HepG2 (cell line): Measurements from ENCODE around the gene CEBPB. TPM values are rescaled to one million over a fixed set of nuclear protein-coding genes. Genes with fewer than 3 reads are reported as not detected.

Experiments
- ATF1 ChIP-seq: IDR thresholded peaks from 2 replicates; pipeline ENCODE4 v1.6.1; 2016; ENCODE audit warnings: mild to moderate bottlenecking, control low read depth
- BORCS8-MEF2B ChIP-seq: sonication (generic); formaldehyde crosslinking; IDR thresholded peaks from 2 replicates; pipeline ENCODE4 v1.8.0; 2022; ENCODE audit warnings: mild to moderate bottlenecking, missing genetic modification reagents
- GMEB2 ChIP-seq: IDR thresholded peaks from 2 replicates; pipeline ENCODE4 v1.6.1; 2016; ENCODE audit warnings: missing biosample characterization, missing genetic modification reagents, low read depth
- HHEX ChIP-seq: IDR thresholded peaks from 2 replicates; pipeline ENCODE4 v1.6.1; 2016; ENCODE audit warnings: control low read depth
- MTA1 ChIP-seq: sonication (generic); formaldehyde crosslinking; IDR thresholded peaks from 2 replicates; pipeline ENCODE4 v1.4.0; 2020; ENCODE audit warnings: missing genetic modification reagents, mild to moderate bottlenecking, borderline replicate concordance
- PHF8 ChIP-seq: sonication (generic); formaldehyde crosslinking; IDR thresholded peaks from 2 replicates; pipeline ENCODE4 v1.5.0; 2020; ENCODE audit warnings: missing genetic modification reagents
- POLR2AphosphoS5 ChIP-seq: IDR thresholded peaks from 2 replicates; pipeline ENCODE4 v1.6.1; 2012; ENCODE audit warnings: low read depth, low read length
- SP140L ChIP-seq: sonication (generic); formaldehyde crosslinking; IDR thresholded peaks from 2 replicates; pipeline ENCODE4 v1.4.0; 2020; ENCODE audit warnings: missing genetic modification reagents, borderline replicate concordance
- SSRP1 ChIP-seq: IDR thresholded peaks from 2 replicates; pipeline ENCODE4 v1.6.1; 2016; ENCODE audit warnings: control low read depth
- TOPORS ChIP-seq: sonication (generic); formaldehyde crosslinking; IDR thresholded peaks from 2 replicates; pipeline ENCODE4 v1.8.0; 2023; ENCODE audit warnings: mild to moderate bottlenecking, missing genetic modification reagents
- ZBTB1 ChIP-seq: sonication (generic); formaldehyde crosslinking; IDR thresholded peaks from 2 replicates; pipeline ENCODE4 v1.4.0; 2020; ENCODE audit warnings: missing genetic modification reagents, borderline replicate concordance
- ZBTB46 ChIP-seq: sonication (generic); formaldehyde crosslinking; IDR thresholded peaks from 2 replicates; pipeline ENCODE4 v1.4.0; 2020; ENCODE audit warnings: mild to moderate bottlenecking, missing genetic modification reagents, borderline replicate concordance
- ZFYVE20 ChIP-seq: sonication (generic); formaldehyde crosslinking; IDR thresholded peaks from 2 replicates; pipeline ENCODE4 v1.8.0; 2023; ENCODE audit warnings: low read depth, mild to moderate bottlenecking, moderate library complexity, missing genetic modification reagents, borderline replicate concordance
- ZNF256 ChIP-seq: sonication (generic); formaldehyde crosslinking; conservative IDR thresholded peaks from 2 replicates; pipeline ENCODE4 v1.4.0; 2020; ENCODE audit warnings: missing genetic modification reagents
- ZNF281 ChIP-seq: sonication (generic); formaldehyde crosslinking; IDR thresholded peaks from 2 replicates; pipeline ENCODE4 v1.4.0; 2020; ENCODE audit warnings: missing genetic modification reagents, borderline replicate concordance
- ZNF292 ChIP-seq: sonication (generic); formaldehyde crosslinking; IDR thresholded peaks from 2 replicates; pipeline ENCODE4 v1.8.1; 2022; ENCODE audit warnings: mild to moderate bottlenecking, low read depth, missing genetic modification reagents, borderline replicate concordance
- ZNF547 ChIP-seq: sonication (generic); formaldehyde crosslinking; IDR thresholded peaks from 2 replicates; pipeline ENCODE4 v1.5.1; 2020; ENCODE audit warnings: mild to moderate bottlenecking, missing genetic modification reagents
- ZNF792 ChIP-seq: IDR thresholded peaks from 2 replicates; pipeline ENCODE4 v1.6.1; 2016
- ZSCAN5A ChIP-seq: sonication (generic); formaldehyde crosslinking; IDR thresholded peaks from 2 replicates; pipeline ENCODE4 v1.8.0; 2022; ENCODE audit warnings: mild to moderate bottlenecking, missing genetic modification reagents, borderline replicate concordance
- polyA plus RNA-seq, 8 experiments: library from polyadenylated mRNA; depleted of rRNA in 3 of 8; stranded (reverse) in 7 of 8; unstranded in 1 of 8; fragments of >200 nt; fragmentation: Illumina TruSeq in 4 of 8; extraction: Trizol in 4 of 8; gene quantifications; 2 replicates each; pipeline versions ENCODE4 v1.2.1 to v1.2.3, GENCODE V29; 2011 to 2016; ENCODE audit warnings: low read depth in 4 of 8, missing spikeins in 1 of 8, mixed read lengths in 1 of 8; ENCODE audit not compliant: insufficient read depth in 1 of 8
- total RNA-seq, 5 experiments: library from RNA; depleted of rRNA; stranded (reverse); fragments of >200 nt; fragmentation: Illumina TruSeq; extraction: Trizol; gene quantifications; 2 replicates each; pipeline ENCODE4 v1.2.3, GENCODE V29; 2016; ENCODE audit warnings: low read depth in 1 of 5

CEBPB gene
- total and polyA plus RNA-seq, 2 of the 13 experiments (the other 11 are each of a cell fraction or from before 2014, with no cell fraction given): 18.5 to 28.2 TPM

GRCh38 chr20:50165684-50166554 lies 24.7 kb upstream of the CEBPB start (continued):
- peak; percentile 94 for TF ChIP-seq ZNF281
- peak; percentile 93 for TF ChIP-seq BORCS8-MEF2B
- TF ChIP-seq TOPORS (CRISPR knock-in tag): no peak
- TF ChIP-seq ZNF292 (CRISPR knock-in tag): peak; percentile 99
- peak; percentile 96; the same call in 1 of the 2 replicates for TF ChIP-seq ZNF547 (CRISPR knock-in tag)
- TF ChIP-seq SP140L (CRISPR knock-in tag): no peak; the same call in 1 of the 2 replicates
- peak; percentile 69; the same call in 1 of the 2 replicates for TF ChIP-seq PHF8 (CRISPR knock-in tag)
- peak; percentile 88; the same call in 1 of the 2 replicates for TF ChIP-seq SSRP1 (CRISPR knock-in tag)
- peak; percentile 94 for TF ChIP-seq ZNF792
- TF ChIP-seq MTA1 (CRISPR knock-in tag): peak; percentile 99
- peak; percentile 84 for TF ChIP-seq POLR2AphosphoS5
- no peak for TF ChIP-seq GMEB2 (CRISPR knock-in tag)
- TF ChIP-seq ZSCAN5A (CRISPR knock-in tag): 0 out of 2 replicates have a peak, but pooled peaks have one; percentile 12
- peak; percentile 92 for TF ChIP-seq ATF1 (CRISPR knock-in tag)
- 0 out of 2 replicates have a peak, but pooled peaks have one; percentile 68 for TF ChIP-seq ZBTB1 (CRISPR knock-in tag)
- 0 out of 2 replicates have a peak, but pooled peaks have one; percentile 47 for TF ChIP-seq ZBTB46 (CRISPR knock-in tag)
- peak; percentile 22 for TF ChIP-seq HHEX (CRISPR knock-in tag)
- TF ChIP-seq ZNF256 (CRISPR knock-in tag): no peak; the same call in 1 of the 2 replicates
- TF ChIP-seq ZFYVE20: no peak
